HT-29 (cell line): ENCODE data around the gene SNRPN. TPM values are rescaled to one million over a fixed set of nuclear protein-coding genes. Genes with fewer than 3 reads are reported as not detected.
"Not testable (repeated sequence)": the region's sequence is repeated elsewhere in the genome, so short reads cannot be mapped to it uniquely, and the experiment has no call there.

Experiments used
- DNase-seq: peaks from one replicate; pipeline ENCODE4 v3.0.0-alpha.2; 2015; ENCODE audit warnings: low spot score
- small RNA-seq: library from RNA; depleted of rRNA; stranded (forward); fragments of <200 nt; gene quantifications from one replicate; pipeline ENCODE3, GENCODE V24; 2014
- total RNA-seq: library from RNA; depleted of rRNA; stranded (reverse); fragments of >200 nt; shearing (Covaris generic); gene quantifications from 2 replicates; pipeline ENCODE4 v1.2.3, GENCODE V29; 2014; rRNA removed

SNRPN gene
- total RNA-seq, 1 experiment from 2014 or later: not detected

GRCh38 chr15:24971052-24971451, 16.3 kb downstream of the SNRPN start:
- DNase-seq: no peak

- no peak for DNase-seq
Measured at GRCh38 chr15:24971772-24972171, 17.0 kb downstream of the SNRPN start.

GRCh38 chr15:24972707-24973106, 17.9 kb downstream of the SNRPN start:
- not testable (repeated sequence) for DNase-seq

- DNase-seq: no peak
Measured at GRCh38 chr15:24976932-24977331, 22.1 kb downstream of the SNRPN start.

- no peak for DNase-seq
Measured at GRCh38 chr15:24977686-24978085, 22.9 kb downstream of the SNRPN start.

GRCh38 chr15:24985224-24985623, 30.4 kb downstream of the SNRPN start:
- no peak for DNase-seq

GRCh38 chr15:24986653-24987052, 31.9 kb downstream of the SNRPN start:
- no peak for DNase-seq

- DNase-seq: no peak
Measured at GRCh38 chr15:25019434-25019833, 64.6 kb downstream of the SNRPN start.

- no peak for DNase-seq
Measured at GRCh38 chr15:25022233-25022632, 67.4 kb downstream of the SNRPN start.

Small RNAs within 50 kb of the gene (small RNA-seq; reads per million reads assigned to genes)
- gene AC090602.1 (not detected), gene AC124312.4 (not detected), gene AC124312.5 (not detected)

Other genes starting within 250 kb of the SNRPN start
- gene SNURF, start within 50 bp of the SNRPN start, total RNA-seq: not detected in 2 replicates